Skeletal muscle tissue (tissue), 4 donors: ENCODE data around the gene RBM44. TPM values are rescaled to one million over a fixed set of nuclear protein-coding genes. Genes with fewer than 3 reads are reported as not detected.
A peak's percentile ranks its signal among the peaks of the same experiment; 100 is the strongest.
"Not testable (repeated sequence)": the region's sequence is repeated elsewhere in the genome, so short reads cannot be mapped to it uniquely, and the experiment has no call there.

Source experiments
- H3K27ac ChIP-seq: one replicate; pipeline ENCODE4 v1.7.0; 2013; ENCODE audit warnings: mild to moderate bottlenecking, low read depth, low read length, inconsistent platforms
- H3K27me3 ChIP-seq, 3 donors: one replicate each; pipeline ENCODE4 v1.7.0; 2013; ENCODE audit warnings: low read length in 3 of 3; ENCODE audit not compliant: control insufficient read depth in 3 of 3, insufficient read depth in 3 of 3
- H3K36me3 ChIP-seq, 3 donors: one replicate each; pipeline ENCODE4 v1.7.0; 2013; ENCODE audit warnings: low read length in 3 of 3; ENCODE audit not compliant: control insufficient read depth in 3 of 3, insufficient read depth in 3 of 3
- H3K4me1 ChIP-seq, 3 donors: one replicate each; pipeline ENCODE4 v1.7.0; 2013; ENCODE audit warnings: low read length in 3 of 3, mild to moderate bottlenecking in 3 of 3; ENCODE audit not compliant: control insufficient read depth in 3 of 3, insufficient read depth in 3 of 3
- H3K4me3 ChIP-seq, 3 donors: one replicate each; pipeline ENCODE4 v1.7.0; 2013; ENCODE audit warnings: low read length in 3 of 3
- H3K9ac ChIP-seq, 3 donors: one replicate each; pipeline ENCODE4 v1.7.0; 2013; ENCODE audit warnings: low read length in 3 of 3, mild to moderate bottlenecking in 3 of 3, moderate library complexity in 2 of 3, low read depth in 1 of 3
- H3K9me3 ChIP-seq, 3 donors: one replicate each; pipeline ENCODE4 v1.7.0; 2013; ENCODE audit warnings: low read length in 3 of 3; ENCODE audit not compliant: control insufficient read depth in 3 of 3
- total RNA-seq: library from RNA; depleted of rRNA; stranded (reverse); fragments of >200 nt; gene quantifications from one replicate; pipeline ENCODE4 v1.2.3, GENCODE V29; 2014
- donor health status: Osteomylitis.

Gene RBM44
- total RNA-seq, 1 donor from 2014 or later = 2.1 TPM

DNA sequence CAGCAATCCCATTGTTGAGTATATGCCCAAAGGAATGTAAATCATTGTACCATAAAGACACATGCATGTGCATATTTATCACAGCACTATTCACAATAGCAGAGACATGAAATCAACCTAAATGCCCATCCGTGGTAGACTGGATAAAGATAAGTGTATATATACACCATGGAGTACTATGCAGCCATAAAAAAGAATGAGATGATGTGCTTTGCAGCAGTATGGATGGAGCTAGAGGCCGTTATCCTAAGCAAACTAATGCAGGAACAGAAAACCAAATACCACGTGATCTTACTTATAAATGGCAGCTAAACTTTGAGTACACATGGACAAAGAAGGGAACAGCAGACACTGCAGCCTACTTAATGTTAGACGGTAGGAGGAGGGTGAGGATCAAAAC, 42.5 kb downstream of the RBM44 start:
- Histone ChIP-seq H3K4me3 (no peak overlapping the region), H3K9ac (no peak overlapping the region), H3K36me3 (no peaks in the 10 kb centered on the region), H3K27ac (no peak overlapping the region), H3K9me3 (no peaks in the 10 kb centered on the region), H3K4me1 (no peaks in the 10 kb centered on the region), H3K27me3 (no peaks in the 10 kb centered on the region)

DNA sequence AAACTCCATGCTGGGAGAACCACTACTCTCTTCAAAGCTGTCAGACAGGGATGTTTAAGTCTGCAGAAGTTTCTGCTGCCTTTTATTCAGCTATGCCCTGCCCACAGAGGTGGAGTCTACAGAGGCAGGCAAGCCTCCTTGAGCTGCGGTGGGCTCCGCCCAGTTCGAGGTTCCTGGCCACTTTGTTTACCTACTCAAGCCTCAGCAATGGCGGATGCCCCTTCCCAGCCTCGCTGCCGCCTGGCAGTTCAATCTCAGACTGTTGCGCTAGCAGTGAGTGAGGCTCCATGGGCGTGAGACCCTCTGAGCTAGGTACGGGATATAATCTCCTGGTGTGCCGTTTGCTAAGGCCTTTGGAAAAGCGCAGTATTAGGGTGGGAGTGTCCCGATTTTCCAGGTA, 50.4 kb downstream of the RBM44 start:
- H3K4me1 ChIP-seq, H3K9me3 ChIP-seq, H3K27ac ChIP-seq, H3K9ac ChIP-seq, H3K4me3 ChIP-seq, H3K27me3 ChIP-seq, H3K36me3 ChIP-seq: not testable (repeated sequence)

DNA sequence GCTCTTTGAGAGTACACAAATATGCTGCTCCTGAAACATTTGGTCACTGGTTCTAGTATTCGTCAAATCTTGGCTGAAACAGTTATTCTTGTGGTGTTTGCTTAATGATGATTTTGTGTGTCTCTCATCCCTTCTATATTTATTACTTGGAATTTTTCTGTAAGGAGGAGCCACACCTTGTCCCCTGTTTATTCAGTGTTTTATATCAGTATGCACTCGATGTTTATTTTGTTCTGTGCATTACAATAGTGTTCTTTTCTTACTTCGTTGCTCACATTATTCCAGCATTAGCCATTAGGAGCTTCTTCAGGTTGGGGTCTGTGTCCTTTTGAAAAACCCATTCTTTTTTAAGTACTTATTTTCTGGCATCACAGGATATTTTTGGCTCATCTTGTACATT, 55.7 kb downstream of the RBM44 start:
- H3K4me1 ChIP-seq = peaks cover 3 to 11% (median 7%) of the 10 kb centered on the region in 3 donors
- H3K9me3 ChIP-seq = no peaks in the 10 kb centered on the region
- no peak overlapping the region for H3K4me3 ChIP-seq
- H3K9ac ChIP-seq = no peak overlapping the region
- H3K36me3 ChIP-seq = no peaks in the 10 kb centered on the region
- no peak overlapping the region for H3K27ac ChIP-seq
- peaks cover 0 to 3% (median 0%) of the 10 kb centered on the region in 3 donors for H3K27me3 ChIP-seq

DNA sequence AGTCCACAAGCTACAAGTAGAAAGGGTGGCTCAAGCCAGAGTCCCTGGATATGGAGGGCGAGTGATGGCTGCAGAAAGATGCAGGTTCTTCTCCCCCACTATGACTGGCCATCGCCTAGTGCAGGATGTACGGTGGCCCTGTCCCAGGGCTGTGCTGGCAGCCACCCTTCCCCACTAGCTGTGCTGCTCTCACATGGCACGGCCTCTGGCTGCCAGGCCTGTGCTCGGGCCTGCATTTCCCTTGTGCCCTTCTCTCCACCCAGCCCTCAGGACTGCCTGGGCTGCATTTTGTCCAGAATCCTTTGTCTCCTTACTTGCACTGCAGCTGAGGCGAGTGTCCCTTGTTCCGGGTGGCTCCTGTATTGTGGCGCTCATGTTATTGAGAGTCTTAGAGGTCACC, 59.2 kb downstream of the RBM44 start:
- H3K9me3 ChIP-seq = no peaks in the 10 kb centered on the region
- peaks cover 0 to 8% (median 0%) of the 10 kb centered on the region in 3 donors for H3K27me3 ChIP-seq
- H3K4me1 ChIP-seq = peaks cover 10 to 36% (median 16%) of the 10 kb centered on the region in 3 donors
- H3K4me3 ChIP-seq = no peak overlapping the region
- H3K9ac ChIP-seq = peak overlapping the region in 1 of 3 donors; percentile 90
- H3K36me3 ChIP-seq = no peaks in the 10 kb centered on the region
- no peak overlapping the region for H3K27ac ChIP-seq

- Histone ChIP-seq H3K27ac (peak overlapping the region; percentile 69), H3K9ac (peak overlapping the region; percentile 34 to 90 (median 53)), H3K4me3 (peak overlapping the region; percentile 32 to 78 (median 67))
Observed at GRCh38 chr2:237858294-237859081, 59.9 kb downstream of the RBM44 start.

DNA sequence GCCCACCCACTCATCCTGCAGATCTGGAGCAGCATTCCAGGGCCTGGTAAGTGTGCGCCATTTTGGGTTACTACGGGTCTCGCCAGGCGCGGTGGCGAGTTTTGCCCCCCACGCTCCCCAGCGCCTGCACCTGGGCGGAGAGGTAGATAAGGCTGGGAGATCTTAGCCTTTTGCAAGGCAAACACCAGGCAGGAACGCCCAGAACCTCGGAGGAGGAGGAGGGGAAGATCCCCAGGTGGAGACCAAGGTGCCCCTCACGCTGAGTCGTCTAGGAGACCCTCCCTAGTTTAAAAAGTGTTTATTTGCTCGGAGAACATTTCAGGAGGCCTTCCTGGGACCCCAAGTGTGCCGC, 60.5 kb downstream of the RBM44 start:
- Histone ChIP-seq H3K4me1 (peaks cover 15 to 48% (median 27%) of the 10 kb centered on the region in 3 donors), H3K27ac (peak overlapping the region; percentile 69)

More at GRCh38 chr2:237858294-237859081, 59.9 kb downstream of the RBM44 start:
- peaks cover 0 to 8% (median 0%) of the 10 kb centered on the region in 3 donors for H3K27me3 ChIP-seq
- H3K36me3 ChIP-seq = no peaks in the 10 kb centered on the region
- H3K4me1 ChIP-seq = peaks cover 13 to 43% (median 23%) of the 10 kb centered on the region in 3 donors
- H3K9me3 ChIP-seq = no peaks in the 10 kb centered on the region

DNA sequence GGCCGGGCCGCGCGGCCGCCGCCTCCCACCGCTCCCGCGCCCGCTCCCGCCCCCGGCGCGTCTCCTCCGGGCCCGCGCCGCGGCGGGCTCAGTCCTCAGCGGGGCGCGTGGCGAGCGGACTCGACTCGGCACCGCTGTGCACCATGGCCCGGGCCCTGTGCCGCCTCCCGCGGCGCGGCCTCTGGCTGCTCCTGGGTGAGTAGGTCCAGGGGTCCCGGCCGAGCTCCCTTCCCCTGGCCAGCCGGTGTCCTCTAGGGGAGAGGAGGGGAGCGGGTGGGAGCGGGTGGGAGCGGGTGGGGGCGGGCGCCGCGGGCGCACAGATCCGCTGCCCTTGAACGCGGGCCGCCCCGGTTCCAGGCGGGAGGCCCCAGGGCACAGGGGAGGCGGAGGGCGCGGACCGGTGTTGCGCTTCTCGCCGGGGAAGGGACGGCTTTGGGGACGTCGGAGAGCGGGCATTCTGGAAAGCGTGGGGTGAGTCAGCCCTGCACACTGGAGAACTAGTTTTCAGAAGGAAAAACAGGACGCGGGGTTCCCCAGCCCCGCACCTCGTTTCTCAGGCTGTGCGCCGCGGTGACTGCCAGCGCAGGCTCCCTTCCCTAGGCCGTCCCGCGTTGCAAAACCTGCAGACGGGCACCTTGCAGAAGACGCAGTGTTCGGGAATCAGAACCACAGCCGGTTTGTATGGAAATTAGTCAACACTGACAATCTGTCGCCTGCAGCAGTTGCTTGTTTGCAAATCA, 61.1 kb downstream of the RBM44 start, which contains the start of gene RAMP1:
Gene RAMP1, plus strand, starts transcription at position 91 of the 740 bp plus-strand sequence. Its CDS starts 53 bp downstream, at position 144.
- Histone ChIP-seq H3K4me3 (peak within 1 kb of the TSS; percentile 67 to 83 (median 78)), H3K36me3 (no peaks in the 10 kb centered on the region), H3K4me1 (peaks cover 15 to 55% (median 33%) of the 10 kb centered on the region in 3 donors), H3K9me3 (no peaks in the 10 kb centered on the region), H3K9ac (peak within 1 kb of the TSS; percentile 67 to 90 (median 82)), H3K27ac (peak within 1 kb of the TSS; percentile 69), H3K27me3 (peaks cover 0 to 10% (median 0%) of the 10 kb centered on the region in 3 donors)

More for the DNA sequence above, 60.5 kb downstream of the RBM44 start:
- H3K27me3 ChIP-seq = peaks cover 0 to 10% (median 0%) of the 10 kb centered on the region in 3 donors
- H3K9ac ChIP-seq = peak overlapping the region; percentile 34 to 90 (median 53)
- H3K36me3 ChIP-seq = no peaks in the 10 kb centered on the region
- peak overlapping the region; percentile 32 to 78 (median 67) for H3K4me3 ChIP-seq
- no peaks in the 10 kb centered on the region for H3K9me3 ChIP-seq

GRCh38 chr2:237860273-237860935, 61.8 kb downstream of the RBM44 start:
- H3K27ac ChIP-seq = peak overlapping the region; percentile 39
- H3K9ac ChIP-seq = peak overlapping the region; percentile 67 to 90 (median 82)
- H3K4me3 ChIP-seq = peak overlapping the region; percentile 67 to 83 (median 78)
- H3K27me3 ChIP-seq = peaks cover 0 to 10% (median 0%) of the 10 kb centered on the region in 3 donors
- H3K4me1 ChIP-seq = peaks cover 15 to 61% (median 37%) of the 10 kb centered on the region in 3 donors
- no peaks in the 10 kb centered on the region for H3K36me3 ChIP-seq
- no peaks in the 10 kb centered on the region for H3K9me3 ChIP-seq

GRCh38 chr2:237861875-237862527, 63.4 kb downstream of the RBM44 start:
- Histone ChIP-seq H3K27ac (no peak overlapping the region), H3K36me3 (no peaks in the 10 kb centered on the region), H3K4me3 (no peak overlapping the region), H3K27me3 (peaks cover 0 to 10% (median 0%) of the 10 kb centered on the region in 3 donors), H3K9ac (peak overlapping the region in 2 of 3 donors; percentile 14 to 24), H3K4me1 (peaks cover 15 to 73% (median 48%) of the 10 kb centered on the region in 3 donors), H3K9me3 (no peaks in the 10 kb centered on the region)
